HL-60 (cell line): ENCODE results near the gene GALNT12.

Experiments used
- DNase-seq, 2 experiments: peaks; one replicate each; pipeline ENCODE4 v3.0.0-alpha.2; 2010 to 2020; ENCODE audit warnings: low read depth in 1 of 2, low spot score in 1 of 2
- H3K27ac ChIP-seq: fragments of 250-450 bp; sonication (Bioruptor Pico); replicated peaks from 2 replicates; pipeline ENCODE4 v1.5.1; 2020; ENCODE audit warnings: mild to moderate bottlenecking, moderate library complexity
- H3K27me3 ChIP-seq: fragments of 250-450 bp; sonication (Bioruptor Pico); 2 replicates; pipeline ENCODE4 v1.5.1; 2021; ENCODE audit warnings: mild to moderate bottlenecking, moderate library complexity; ENCODE audit not compliant: insufficient read depth, poor library complexity, severe bottlenecking
- H3K4me3 ChIP-seq: replicated peaks from 2 replicates; pipeline ENCODE4 v1.5.1; 2011; ENCODE audit warnings: mild to moderate bottlenecking, control low read depth, low read length; ENCODE audit not compliant: insufficient read depth
- CTCF ChIP-seq: IDR thresholded peaks from one replicate; pipeline ENCODE4 v1.5.1; 2011; ENCODE audit warnings: low read length, control low read depth, inconsistent platforms; ENCODE audit not compliant: insufficient read depth
- GABPA ChIP-seq: IDR thresholded peaks from 2 replicates; pipeline ENCODE4 v1.6.1; 2012; ENCODE audit warnings: low read depth
- POLR2AphosphoS5 ChIP-seq: IDR thresholded peaks from 2 replicates; pipeline ENCODE4 v1.6.1; 2012; ENCODE audit warnings: low read depth
- SPI1 ChIP-seq: IDR thresholded peaks from 2 replicates; pipeline ENCODE4 v1.6.1; 2012; ENCODE audit warnings: low read depth, mild to moderate bottlenecking, borderline replicate concordance
- TF ChIP-seq, protein P1 (sequence below): IDR thresholded peaks from 2 replicates; pipeline ENCODE4 v1.6.1; 2012; ENCODE audit warnings: low read depth; ENCODE audit not compliant: insufficient replicate concordance

The GALNT12 gene

DNA sequence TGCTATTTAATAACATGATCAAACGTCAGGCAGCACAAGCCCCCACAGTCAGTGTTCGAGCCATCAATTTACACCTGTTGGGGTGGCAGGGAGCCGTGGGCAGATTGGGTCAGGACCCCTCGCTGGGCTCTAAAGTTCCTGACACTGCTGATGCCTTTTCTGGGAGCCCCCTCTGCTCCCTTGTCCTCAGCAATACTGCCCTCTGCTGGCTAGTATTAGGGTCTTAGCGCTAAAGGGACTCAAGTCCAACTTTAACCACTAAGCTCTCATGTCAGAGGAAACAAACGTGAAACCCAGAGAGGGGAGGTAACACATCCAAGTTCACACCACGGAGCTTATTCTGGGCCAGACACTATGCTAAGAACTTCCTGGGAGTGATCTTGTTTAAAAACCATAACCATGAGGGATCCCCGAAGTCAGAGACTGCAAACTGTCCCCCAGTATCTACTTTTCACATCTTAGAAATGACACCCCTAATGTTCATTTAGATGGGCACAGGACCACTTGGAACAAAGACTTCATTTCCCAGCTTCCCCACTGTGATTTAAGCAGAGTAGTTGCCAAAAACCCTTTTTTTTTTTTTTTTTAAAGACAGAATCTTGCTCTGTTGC lies 31.5 kb upstream of the GALNT12 start:
- Histone ChIP-seq H3K4me3 (no peak overlapping the region), H3K27ac (no peak overlapping the region), H3K27me3 (no peaks in the 10 kb centered on the region)
- TF ChIP-seq CTCF (peak; percentile 61), GABPA (no peak)
- DNase-seq: peak; percentile 57 to 71

GRCh38 chr9:98777618-98778017 lies 29.9 kb upstream of the GALNT12 start:
- no peak for TF ChIP-seq SPI1
- TF ChIP-seq CTCF: no peak
- TF ChIP-seq POLR2AphosphoS5: no peak
- no peak for TF ChIP-seq GABPA
- no peaks in the 10 kb centered on the region for H3K27me3 ChIP-seq
- H3K4me3 ChIP-seq: no peak overlapping the region
- no peak for DNase-seq
- no peak overlapping the region for H3K27ac ChIP-seq

DNA sequence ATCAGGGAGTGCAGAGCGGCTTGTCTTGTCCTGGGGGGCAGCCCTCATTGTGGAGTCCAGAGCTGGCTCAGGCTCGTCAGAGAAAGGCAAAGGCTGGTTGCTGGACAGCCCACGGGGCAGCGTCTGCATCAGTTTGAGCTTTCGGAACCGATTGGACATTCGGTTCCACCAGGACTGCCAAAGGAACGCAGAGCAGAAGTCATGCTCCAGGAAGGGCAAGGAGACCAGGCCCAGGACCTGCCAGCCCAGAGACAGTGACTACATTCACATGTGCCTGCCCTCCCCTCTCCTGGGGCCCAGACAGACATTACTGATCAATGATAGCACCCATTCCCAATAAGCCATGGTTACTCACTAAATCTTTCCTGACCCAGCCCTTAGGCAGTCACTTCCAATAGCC lies 29.2 kb upstream of the GALNT12 start:
- TF ChIP-seq SPI1: no peak
- TF ChIP-seq, protein P1, sequence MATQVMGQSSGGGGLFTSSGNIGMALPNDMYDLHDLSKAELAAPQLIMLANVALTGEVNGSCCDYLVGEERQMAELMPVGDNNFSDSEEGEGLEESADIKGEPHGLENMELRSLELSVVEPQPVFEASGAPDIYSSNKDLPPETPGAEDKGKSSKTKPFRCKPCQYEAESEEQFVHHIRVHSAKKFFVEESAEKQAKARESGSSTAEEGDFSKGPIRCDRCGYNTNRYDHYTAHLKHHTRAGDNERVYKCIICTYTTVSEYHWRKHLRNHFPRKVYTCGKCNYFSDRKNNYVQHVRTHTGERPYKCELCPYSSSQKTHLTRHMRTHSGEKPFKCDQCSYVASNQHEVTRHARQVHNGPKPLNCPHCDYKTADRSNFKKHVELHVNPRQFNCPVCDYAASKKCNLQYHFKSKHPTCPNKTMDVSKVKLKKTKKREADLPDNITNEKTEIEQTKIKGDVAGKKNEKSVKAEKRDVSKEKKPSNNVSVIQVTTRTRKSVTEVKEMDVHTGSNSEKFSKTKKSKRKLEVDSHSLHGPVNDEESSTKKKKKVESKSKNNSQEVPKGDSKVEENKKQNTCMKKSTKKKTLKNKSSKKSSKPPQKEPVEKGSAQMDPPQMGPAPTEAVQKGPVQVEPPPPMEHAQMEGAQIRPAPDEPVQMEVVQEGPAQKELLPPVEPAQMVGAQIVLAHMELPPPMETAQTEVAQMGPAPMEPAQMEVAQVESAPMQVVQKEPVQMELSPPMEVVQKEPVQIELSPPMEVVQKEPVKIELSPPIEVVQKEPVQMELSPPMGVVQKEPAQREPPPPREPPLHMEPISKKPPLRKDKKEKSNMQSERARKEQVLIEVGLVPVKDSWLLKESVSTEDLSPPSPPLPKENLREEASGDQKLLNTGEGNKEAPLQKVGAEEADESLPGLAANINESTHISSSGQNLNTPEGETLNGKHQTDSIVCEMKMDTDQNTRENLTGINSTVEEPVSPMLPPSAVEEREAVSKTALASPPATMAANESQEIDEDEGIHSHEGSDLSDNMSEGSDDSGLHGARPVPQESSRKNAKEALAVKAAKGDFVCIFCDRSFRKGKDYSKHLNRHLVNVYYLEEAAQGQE: no peak
- TF ChIP-seq CTCF: no peak
- no peak for TF ChIP-seq POLR2AphosphoS5
- no peak for TF ChIP-seq GABPA
- Histone ChIP-seq H3K27me3 (no peaks in the 10 kb centered on the region), H3K27ac (no peak overlapping the region), H3K4me3 (no peak overlapping the region)
- DNase-seq: no peak

- no peak for DNase-seq
- no peak for TF ChIP-seq SPI1
- TF ChIP-seq GABPA: no peak
- TF ChIP-seq, protein P1: no peak
- no peak for TF ChIP-seq CTCF
- TF ChIP-seq POLR2AphosphoS5: no peak
- Histone ChIP-seq H3K4me3 (no peak overlapping the region), H3K27me3 (no peaks in the 10 kb centered on the region), H3K27ac (no peak overlapping the region)
These were observed 28.5 kb upstream of the GALNT12 start for GRCh38 chr9:98778711-98779530.
